Activated CD4-positive, alpha-beta T cell treated with anti-CD3 and anti-CD28 coated beads, Interleukin-2, amount 10 ng/mL, durations not matched to agents 24 days and 14 days (primary cell): ENCODE measurements around the gene C1orf87. TPM values are rescaled to one million over a fixed set of nuclear protein-coding genes. Genes with fewer than 3 reads are reported as not detected.
"Not testable (repeated sequence)": the region's sequence is repeated elsewhere in the genome, so short reads cannot be mapped to it uniquely, and the experiment has no call there.

Experiments used
- DNase-seq: peaks from one replicate; pipeline ENCODE4 v3.0.0; 2022
- H3K27ac Mint-ChIP-seq: one replicate; pipeline ENCODE4 v1.8.0; 2022; ENCODE audit warnings: mild to moderate bottlenecking, mixed read lengths
- H3K27me3 Mint-ChIP-seq: one replicate; pipeline ENCODE4 v1.8.0; 2022; ENCODE audit warnings: mixed read lengths
- H3K36me3 Mint-ChIP-seq: one replicate; pipeline ENCODE4 v1.8.0; 2022; ENCODE audit warnings: low read depth, mild to moderate bottlenecking, mixed read lengths
- H3K4me1 Mint-ChIP-seq: one replicate; pipeline ENCODE4 v1.8.0; 2021; ENCODE audit warnings: mixed read lengths
- H3K4me3 Mint-ChIP-seq: one replicate; pipeline ENCODE4 v1.8.0; 2022; ENCODE audit warnings: mild to moderate bottlenecking, moderate library complexity, mixed read lengths
- H3K9me3 Mint-ChIP-seq: one replicate; pipeline ENCODE4 v1.8.0; 2021; ENCODE audit warnings: mixed read lengths
- intact Hi-C: fragments of 100-400 bp; cut with micrococcal nuclease; formaldehyde crosslinking; loops from one replicate; pipeline ENCODE4 v1.15.1; 2023
- total RNA-seq: library from RNA; stranded (reverse); gene quantifications from 2 replicates; pipeline ENCODE4 v1.2.3, GENCODE V29; 2022

C1orf87 gene
- total RNA-seq, 1 donor from 2014 or later, result not detected

- H3K27me3 Mint-ChIP-seq, result peaks cover 13% of the 10 kb centered on the region
- intact Hi-C loops, result loop anchor here (10.0 kb wide), 1 partner anchor 1882 kb away; no protein-coding TSS in a partner anchor
- H3K4me1 Mint-ChIP-seq, result peaks cover 3% of the 10 kb centered on the region
- no peaks in the 10 kb centered on the region for H3K36me3 Mint-ChIP-seq
- H3K4me3 Mint-ChIP-seq, result no peak overlapping the region
- DNase-seq, result no peak
- H3K27ac Mint-ChIP-seq, result no peak overlapping the region
- H3K9me3 Mint-ChIP-seq, result no peaks in the 10 kb centered on the region
Observed at GRCh38 chr1:59972216-59972927, 101.2 kb downstream of the C1orf87 start.

- Mint-ChIP-seq H3K9me3 (no peaks in the 10 kb centered on the region), H3K4me1 (peaks cover 3% of the 10 kb centered on the region), H3K27me3 (peaks cover 12% of the 10 kb centered on the region), H3K27ac (no peak overlapping the region), H3K36me3 (no peaks in the 10 kb centered on the region), H3K4me3 (no peak overlapping the region)
- DNase-seq, result peak; percentile 82
- intact Hi-C loops, result loop anchor here (2.0 to 10.0 kb wide), 2 partner anchors 1071 to 1883 kb away; no protein-coding TSS in a partner anchor
Observed at GRCh38 chr1:59971464-59971911, 102.1 kb downstream of the C1orf87 start.

- not testable (repeated sequence) for H3K4me3 Mint-ChIP-seq, H3K4me1 Mint-ChIP-seq, DNase-seq, H3K9me3 Mint-ChIP-seq, H3K27me3 Mint-ChIP-seq, H3K27ac Mint-ChIP-seq, H3K36me3 Mint-ChIP-seq
- intact Hi-C loops, result loop anchor here (2.0 to 10.0 kb wide), 2 partner anchors 1073 to 1885 kb away; no protein-coding TSS in a partner anchor
Observed at GRCh38 chr1:59969542-59970175, 103.9 kb downstream of the C1orf87 start.

- H3K27me3 Mint-ChIP-seq, H3K4me1 Mint-ChIP-seq, H3K27ac Mint-ChIP-seq, H3K4me3 Mint-ChIP-seq, H3K36me3 Mint-ChIP-seq, intact Hi-C loops, DNase-seq, H3K9me3 Mint-ChIP-seq: not testable (repeated sequence)
Observed at GRCh38 chr1:59968746-59969145, 104.8 kb downstream of the C1orf87 start.

GRCh38 chr1:59967780-59968179 is 105.8 kb downstream of the C1orf87 start:
- intact Hi-C loops, result no loop called here
- H3K27ac Mint-ChIP-seq, result no peak overlapping the region

GRCh38 chr1:59967141-59967697 is 106.4 kb downstream of the C1orf87 start:
- Mint-ChIP-seq H3K9me3 (no peaks in the 10 kb centered on the region), H3K27ac (no peak overlapping the region), H3K36me3 (no peaks in the 10 kb centered on the region), H3K27me3 (peaks cover 6% of the 10 kb centered on the region), H3K4me1 (peaks cover 3% of the 10 kb centered on the region), H3K4me3 (no peak overlapping the region)
- intact Hi-C loops, result no loop called here
- no peak for DNase-seq

More at GRCh38 chr1:59967780-59968179, 105.8 kb downstream of the C1orf87 start:
- Mint-ChIP-seq H3K27me3 (peaks cover 6% of the 10 kb centered on the region), H3K36me3 (no peaks in the 10 kb centered on the region), H3K4me3 (no peak overlapping the region), H3K9me3 (no peaks in the 10 kb centered on the region), H3K4me1 (peaks cover 3% of the 10 kb centered on the region)
- no peak for DNase-seq

GRCh38 chr1:59952065-59952464 is 121.5 kb downstream of the C1orf87 start:
- Mint-ChIP-seq H3K4me1 (no peaks in the 10 kb centered on the region), H3K27ac (no peak overlapping the region), H3K27me3 (no peaks in the 10 kb centered on the region), H3K36me3 (no peaks in the 10 kb centered on the region), H3K4me3 (no peak overlapping the region), H3K9me3 (no peaks in the 10 kb centered on the region)
- intact Hi-C loops, result no loop called here
- DNase-seq, result no peak

GRCh38 chr1:59949648-59950047 is 123.9 kb downstream of the C1orf87 start:
- Mint-ChIP-seq H3K4me3 (no peak overlapping the region), H3K27ac (no peak overlapping the region), H3K27me3 (no peaks in the 10 kb centered on the region), H3K9me3 (no peaks in the 10 kb centered on the region), H3K4me1 (no peaks in the 10 kb centered on the region), H3K36me3 (no peaks in the 10 kb centered on the region)
- intact Hi-C loops, result loop anchor here (5.0 kb wide), 1 partner anchor 1432 kb away; no protein-coding TSS in a partner anchor
- DNase-seq, result no peak

GRCh38 chr1:59948990-59949389 is 124.6 kb downstream of the C1orf87 start:
- no peaks in the 10 kb centered on the region for H3K9me3 Mint-ChIP-seq
- H3K4me3 Mint-ChIP-seq, result no peak overlapping the region
- intact Hi-C loops, result loop anchor here (5.0 kb wide), 1 partner anchor 1432 kb away; no protein-coding TSS in a partner anchor
- DNase-seq, result no peak
- no peaks in the 10 kb centered on the region for H3K27me3 Mint-ChIP-seq
- H3K27ac Mint-ChIP-seq, result no peak overlapping the region
- H3K36me3 Mint-ChIP-seq, result no peaks in the 10 kb centered on the region
- no peaks in the 10 kb centered on the region for H3K4me1 Mint-ChIP-seq

GRCh38 chr1:59947047-59947938 is 126.3 kb downstream of the C1orf87 start:
- H3K9me3 Mint-ChIP-seq, result no peaks in the 10 kb centered on the region
- no peak overlapping the region for H3K4me3 Mint-ChIP-seq
- no peak overlapping the region for H3K27ac Mint-ChIP-seq
- DNase-seq, result peak; percentile 83
- H3K27me3 Mint-ChIP-seq, result peaks cover 8% of the 10 kb centered on the region
- H3K36me3 Mint-ChIP-seq, result no peaks in the 10 kb centered on the region
- H3K4me1 Mint-ChIP-seq, result no peaks in the 10 kb centered on the region
- intact Hi-C loops, result loop anchor here (1.0 to 5.0 kb wide), 3 partner anchors 44 to 1430 kb away; no protein-coding TSS in a partner anchor

GRCh38 chr1:59945790-59946189 is 127.8 kb downstream of the C1orf87 start:
- Mint-ChIP-seq H3K27me3 (peaks cover 11% of the 10 kb centered on the region), H3K27ac (no peak overlapping the region)
- intact Hi-C loops, result loop anchor here (5.0 kb wide), 1 partner anchor 1428 kb away; no protein-coding TSS in a partner anchor

More at GRCh38 chr1:59945790-59946189, 127.8 kb downstream of the C1orf87 start:
- Mint-ChIP-seq H3K4me3 (no peak overlapping the region), H3K36me3 (no peaks in the 10 kb centered on the region), H3K4me1 (no peaks in the 10 kb centered on the region), H3K9me3 (no peaks in the 10 kb centered on the region)
- DNase-seq, result no peak
